GM10266 (cell line): ENCODE data around the gene YBX3.

Experiments
- DNase-seq: peaks from one replicate; pipeline ENCODE4 v3.0.0; 2012; ENCODE audit errors: extremely low spot score
- TF ChIP-seq, protein P1 (sequence below): IDR thresholded peaks from 2 replicates; pipeline ENCODE4 v1.5.1; 2012; ENCODE audit warnings: mild to moderate bottlenecking, low read depth; ENCODE audit not compliant: control insufficient read depth, insufficient read depth; ENCODE audit errors: missing control alignments

The YBX3 gene

DNA sequence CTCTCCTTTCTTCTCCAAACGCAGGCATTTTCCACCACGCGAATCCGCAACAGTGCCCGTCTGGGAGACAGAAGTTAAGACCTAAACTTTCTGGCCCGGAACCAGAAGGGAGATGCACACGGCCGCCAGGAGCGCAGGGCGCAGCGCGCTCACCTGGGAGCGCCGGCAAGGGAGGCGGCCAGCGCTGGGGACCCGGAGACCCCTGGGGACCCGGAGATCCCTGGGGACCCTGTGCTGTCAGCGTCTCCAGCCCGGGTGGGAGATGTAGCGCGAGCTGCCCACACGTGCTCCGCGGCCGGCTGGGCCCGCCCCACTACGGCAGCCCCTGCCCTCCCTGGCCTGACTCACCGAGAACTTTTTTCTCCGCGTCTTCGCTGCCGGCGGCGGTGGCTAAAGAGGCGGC is 620 bp downstream of the YBX3 start:
- TF ChIP-seq, protein P1, sequence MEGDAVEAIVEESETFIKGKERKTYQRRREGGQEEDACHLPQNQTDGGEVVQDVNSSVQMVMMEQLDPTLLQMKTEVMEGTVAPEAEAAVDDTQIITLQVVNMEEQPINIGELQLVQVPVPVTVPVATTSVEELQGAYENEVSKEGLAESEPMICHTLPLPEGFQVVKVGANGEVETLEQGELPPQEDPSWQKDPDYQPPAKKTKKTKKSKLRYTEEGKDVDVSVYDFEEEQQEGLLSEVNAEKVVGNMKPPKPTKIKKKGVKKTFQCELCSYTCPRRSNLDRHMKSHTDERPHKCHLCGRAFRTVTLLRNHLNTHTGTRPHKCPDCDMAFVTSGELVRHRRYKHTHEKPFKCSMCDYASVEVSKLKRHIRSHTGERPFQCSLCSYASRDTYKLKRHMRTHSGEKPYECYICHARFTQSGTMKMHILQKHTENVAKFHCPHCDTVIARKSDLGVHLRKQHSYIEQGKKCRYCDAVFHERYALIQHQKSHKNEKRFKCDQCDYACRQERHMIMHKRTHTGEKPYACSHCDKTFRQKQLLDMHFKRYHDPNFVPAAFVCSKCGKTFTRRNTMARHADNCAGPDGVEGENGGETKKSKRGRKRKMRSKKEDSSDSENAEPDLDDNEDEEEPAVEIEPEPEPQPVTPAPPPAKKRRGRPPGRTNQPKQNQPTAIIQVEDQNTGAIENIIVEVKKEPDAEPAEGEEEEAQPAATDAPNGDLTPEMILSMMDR = peak; percentile 7
- peak; percentile 75 for DNase-seq

DNA sequence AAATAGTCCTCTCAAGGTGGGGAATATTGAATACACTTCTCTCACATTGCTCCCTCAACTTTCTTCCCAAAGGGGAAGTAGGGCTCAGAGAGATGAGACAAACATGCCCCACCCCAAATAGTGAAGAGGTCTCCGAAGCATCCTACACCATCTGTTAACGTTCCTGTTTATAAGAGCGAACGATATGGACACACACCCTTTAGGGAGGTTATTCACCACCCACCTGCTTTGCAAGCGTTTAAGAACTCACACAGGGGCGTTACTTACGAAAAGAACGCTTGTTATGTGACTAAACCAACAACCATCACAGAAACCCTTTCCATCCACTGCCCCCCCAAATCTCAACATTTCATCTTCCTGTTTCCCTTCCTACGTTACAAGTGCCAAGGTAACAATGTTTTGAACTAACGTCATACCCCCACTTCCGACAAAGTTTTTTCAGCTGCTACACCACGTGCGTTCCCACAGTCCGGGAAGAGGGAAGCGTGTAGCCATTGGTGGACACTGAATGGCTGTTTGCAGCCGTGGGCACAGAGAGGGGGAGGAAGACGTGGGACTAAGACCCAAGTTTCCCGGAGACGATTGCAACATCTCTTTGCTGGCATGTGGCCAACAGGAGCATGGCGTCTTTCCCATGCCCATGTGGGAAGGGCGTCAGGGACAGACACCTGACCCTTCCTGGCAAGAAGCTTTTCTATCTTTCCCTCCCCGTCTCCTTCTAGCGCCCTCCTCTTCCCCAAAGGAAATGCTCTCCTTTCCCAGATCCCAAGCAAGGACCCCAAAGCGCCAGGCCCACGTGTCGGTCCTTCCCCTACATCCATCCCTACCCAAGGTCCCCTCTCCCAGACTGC is 1.2 kb downstream of the YBX3 start:
- TF ChIP-seq, protein P1 = no peak
- DNase-seq = peak; percentile 76

DNA sequence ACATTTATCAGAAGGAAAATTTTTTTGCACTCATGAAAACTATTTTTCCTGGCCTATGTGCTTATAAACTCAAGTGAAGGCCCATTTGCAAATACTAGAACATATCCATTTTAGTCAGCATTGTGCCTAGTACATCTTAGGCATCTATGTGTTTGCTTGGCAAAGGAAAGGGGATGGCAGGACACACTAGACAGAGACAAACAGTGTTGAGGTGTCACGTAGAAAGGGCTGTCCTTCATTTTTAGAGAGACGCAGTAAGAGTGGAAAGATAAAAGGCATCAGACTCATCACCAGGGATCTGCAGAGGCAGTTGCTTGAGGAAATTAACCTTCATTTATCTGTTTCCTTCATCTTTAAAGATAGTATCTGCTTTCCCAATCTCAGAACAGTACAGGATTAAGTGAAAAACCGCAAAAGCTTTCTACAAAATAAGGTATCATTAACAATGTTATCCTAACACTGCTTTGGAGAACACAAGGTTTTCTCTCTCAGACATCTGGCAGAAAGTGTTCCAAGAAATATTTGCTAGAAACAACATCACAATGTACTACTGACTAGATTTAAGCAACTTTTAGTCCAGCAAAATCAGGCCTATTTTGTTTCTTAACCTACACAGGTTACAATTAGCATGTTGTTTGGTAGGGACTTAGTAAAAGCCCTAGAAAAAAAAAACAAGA is 2.0 kb downstream of the YBX3 start:
- TF ChIP-seq, protein P1 = no peak

DNA sequence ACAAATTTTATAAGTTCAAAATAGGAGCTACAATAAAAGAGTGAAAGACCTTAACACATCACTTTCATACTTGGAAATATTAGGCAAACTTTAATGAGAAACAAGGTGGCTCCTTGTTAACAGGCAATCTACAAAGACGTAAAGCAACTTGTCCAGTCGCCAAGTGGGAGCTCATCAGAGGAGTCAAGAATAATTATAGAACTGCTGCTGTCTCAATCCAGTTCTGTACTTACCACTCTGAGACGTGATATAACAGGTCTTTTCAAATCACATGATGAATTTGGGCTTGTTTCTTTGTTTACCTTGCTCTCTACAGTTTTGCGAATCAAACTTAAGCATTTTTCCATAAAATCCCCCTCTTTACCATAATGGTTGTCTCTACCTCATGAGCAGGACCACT is 3.6 kb downstream of the YBX3 start:
- DNase-seq = no peak

More for the DNA sequence above, 2.0 kb downstream of the YBX3 start:
- no peak for DNase-seq

DNA sequence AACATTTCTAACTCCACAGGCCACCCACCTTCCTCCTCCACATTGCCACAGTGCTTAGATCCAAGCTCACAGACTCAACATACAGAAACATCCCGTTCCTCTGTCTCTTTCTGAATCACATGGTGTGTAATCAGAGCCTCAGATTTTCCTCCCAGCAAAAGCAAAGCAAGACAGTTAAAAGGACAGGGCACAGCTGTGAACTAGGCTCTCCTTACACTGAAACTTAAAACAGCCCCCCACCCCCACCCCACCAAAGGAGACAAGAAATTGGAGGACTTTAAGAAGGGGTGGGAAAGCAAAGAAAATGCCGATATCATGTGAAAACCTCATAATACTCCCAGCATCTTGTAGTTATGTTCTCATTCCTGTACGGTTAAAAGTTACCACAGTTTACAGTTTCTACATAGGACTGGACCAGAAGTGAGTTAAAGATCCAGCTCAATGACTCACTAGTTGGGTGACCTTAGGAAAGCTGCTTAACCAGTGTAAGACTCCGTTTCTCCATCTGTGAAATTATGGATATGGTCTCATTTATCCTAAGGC is 4.8 kb downstream of the YBX3 start:
- TF ChIP-seq, protein P1 = no peak
- no peak for DNase-seq

More for the DNA sequence above, 3.6 kb downstream of the YBX3 start:
- TF ChIP-seq, protein P1 = no peak

DNA sequence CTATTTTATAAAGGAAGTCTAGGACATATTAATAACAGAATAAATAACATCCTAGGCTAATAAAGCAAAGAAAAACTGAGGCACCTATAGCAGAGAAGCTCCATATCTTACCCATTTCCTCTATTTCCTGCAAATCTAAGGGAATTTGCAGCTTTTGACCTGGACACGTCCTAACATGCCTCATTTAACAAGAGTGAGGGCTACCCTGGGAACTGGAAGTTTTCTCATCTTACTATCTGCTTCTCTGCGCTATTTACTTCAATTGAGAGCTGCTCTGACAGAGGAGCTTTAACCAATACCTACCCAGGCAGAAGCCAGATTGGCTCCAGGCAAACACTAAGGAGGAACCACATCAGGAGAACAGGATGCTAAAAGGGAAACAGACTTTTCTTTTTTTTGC is 5.7 kb downstream of the YBX3 start:
- TF ChIP-seq, protein P1 = no peak
- no peak for DNase-seq
